ENCODE measurements around the gene ETS2. TPM values are rescaled to one million over a fixed set of nuclear protein-coding genes. Genes with fewer than 3 reads are reported as not detected.

ETS2 gene
- total and polyA plus RNA-seq, 2 experiments from 2014 or later, result 19.5 to 36.8 TPM

GRCh38 chr21:38811257-38811656 lies 5.5 kb downstream of the ETS2 start:
- Histone ChIP-seq H3K36me3 (ENCODE audit: insufficient read depth) (peaks cover 35% of the 10 kb centered on the region), H3K4me2 (peak overlapping the region; percentile 71), H3F3A (replicated peaks; ENCODE audit: low read depth) (peaks cover 4% of the 10 kb centered on the region; the same call in 1 of the 2 replicates), H3K4me1 (ENCODE audit: insufficient read depth) (peaks cover 73% of the 10 kb centered on the region), H3K27me3 (ENCODE audit: insufficient read depth) (no peaks in the 10 kb centered on the region), H2AFZ (no peak overlapping the region), H3K4me3 (peak overlapping the region; percentile 26), H3K27ac (ENCODE audit: low read depth) (peak overlapping the region; percentile 43), H3K9me2 (ENCODE audit: insufficient read depth) (no peaks in the 10 kb centered on the region), H3K79me2 (replicated peaks; ENCODE audit: insufficient read depth) (peaks cover 78% of the 10 kb centered on the region), H4K20me1 (replicated peaks; ENCODE audit: insufficient read depth) (peaks cover 11% of the 10 kb centered on the region; the same call in 1 of the 2 replicates)
- peak overlapping the region; percentile 40; the same call in 2 of the 3 replicates for H3K4me3 Mint-ChIP-seq
- peaks cover 73% of the 10 kb centered on the region for H3K36me3 Mint-ChIP-seq (ENCODE audit: low read depth)
- H3K27me3 Mint-ChIP-seq (ENCODE audit: insufficient read depth, low read depth, poor library complexity), result peaks cover 3% of the 10 kb centered on the region
- no peak for TF ChIP-seq REST (IDR thresholded peaks at IDR 0.05; ENCODE audit: unreplicated experiment)
- TF ChIP-seq STAT1 (IDR thresholded peaks at IDR 0.05; ENCODE audit: unreplicated experiment), result no peak
- no peak for TF ChIP-seq ZNF331 (CRISPR knock-in tag; IDR thresholded peaks at IDR 0.05; ENCODE audit: low read depth)
- no peak for TF ChIP-seq ZNF462 (CRISPR knock-in tag; IDR thresholded peaks at IDR 0.05)
- TF ChIP-seq CREB1 (CRISPR knock-in tag; IDR thresholded peaks at IDR 0.05; ENCODE audit: low read depth), result peak; percentile 50; the same call in 1 of the 2 replicates
- peaks cover 66% of the 10 kb centered on the region for H3K4me1 Mint-ChIP-seq
- DNase-seq (ENCODE audit: low spot score) (peak; percentile 51), ATAC-seq (peak; percentile 16; the same call in 1 of the 3 replicates)
- H3K27ac Mint-ChIP-seq, result peak overlapping the region; percentile 93
- H3K9me3 Mint-ChIP-seq, result no peaks in the 10 kb centered on the region; the same call in 1 of the 3 replicates

All from GM23338 (cell line).